ENCODE measurements around the gene TLCD5.

DNA sequence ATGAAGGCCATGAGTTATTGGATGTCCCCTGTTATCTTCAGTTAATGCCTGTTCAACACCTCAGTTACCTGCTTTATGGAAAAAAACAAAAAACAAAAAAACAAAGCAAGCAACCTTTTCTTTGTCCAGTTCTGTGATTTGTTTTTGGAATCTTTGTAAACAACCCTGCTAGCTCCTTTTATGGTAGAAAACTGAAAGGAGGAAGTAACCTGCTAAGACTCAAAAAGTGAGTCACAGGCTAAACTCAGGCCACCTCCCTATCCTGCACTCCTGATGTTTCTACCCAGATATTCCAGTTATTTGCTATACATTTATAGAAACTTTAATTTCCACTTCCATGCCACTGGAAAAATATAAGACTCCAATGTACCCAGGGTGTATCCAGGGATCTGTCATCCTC, 20.6 kb upstream of the TLCD5 start:
- no peak for TF ChIP-seq POLR2A (IDR thresholded peaks at IDR 0.05)
- TF ChIP-seq, protein P1, sequence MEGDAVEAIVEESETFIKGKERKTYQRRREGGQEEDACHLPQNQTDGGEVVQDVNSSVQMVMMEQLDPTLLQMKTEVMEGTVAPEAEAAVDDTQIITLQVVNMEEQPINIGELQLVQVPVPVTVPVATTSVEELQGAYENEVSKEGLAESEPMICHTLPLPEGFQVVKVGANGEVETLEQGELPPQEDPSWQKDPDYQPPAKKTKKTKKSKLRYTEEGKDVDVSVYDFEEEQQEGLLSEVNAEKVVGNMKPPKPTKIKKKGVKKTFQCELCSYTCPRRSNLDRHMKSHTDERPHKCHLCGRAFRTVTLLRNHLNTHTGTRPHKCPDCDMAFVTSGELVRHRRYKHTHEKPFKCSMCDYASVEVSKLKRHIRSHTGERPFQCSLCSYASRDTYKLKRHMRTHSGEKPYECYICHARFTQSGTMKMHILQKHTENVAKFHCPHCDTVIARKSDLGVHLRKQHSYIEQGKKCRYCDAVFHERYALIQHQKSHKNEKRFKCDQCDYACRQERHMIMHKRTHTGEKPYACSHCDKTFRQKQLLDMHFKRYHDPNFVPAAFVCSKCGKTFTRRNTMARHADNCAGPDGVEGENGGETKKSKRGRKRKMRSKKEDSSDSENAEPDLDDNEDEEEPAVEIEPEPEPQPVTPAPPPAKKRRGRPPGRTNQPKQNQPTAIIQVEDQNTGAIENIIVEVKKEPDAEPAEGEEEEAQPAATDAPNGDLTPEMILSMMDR (IDR thresholded peaks at IDR 0.05) = no peak
